Activated CD4-positive, alpha-beta T cell treated with anti-CD3 and anti-CD28 coated beads for 36 hours (primary cell): ENCODE data around the gene MRPL4. TPM values are rescaled to one million over a fixed set of nuclear protein-coding genes. Genes with fewer than 3 reads are reported as not detected.
A peak's percentile ranks its signal among the peaks of the same experiment; 100 is the strongest.

Experiments
- ATAC-seq: fragments of 200-7000 bp; cut with Tn5 transposase; one replicate; pipeline ENCODE4 v1.10.0; 2021; ENCODE audit warnings: mild to moderate bottlenecking, moderate library complexity
- CTCF ChIA-PET: fragments of 350-600 bp; sonication (Branson Sonifier 250); formaldehyde crosslinking; loops from one replicate; lab custom pipeline; 2021; ENCODE audit warnings: antibody characterized with exemption; lab: Charles Lee
- POLR2A ChIA-PET: fragments of 350-600 bp; sonication (Branson Sonifier 250); formaldehyde crosslinking; loops from one replicate; lab custom pipeline; 2021; ENCODE audit warnings: antibody characterized with exemption, inconsistent platforms; lab: Charles Lee
- DNase-seq: peaks from one replicate; pipeline ENCODE4 v3.0.0-alpha.2; 2020
- H3K27ac Mint-ChIP-seq: one replicate; pipeline ENCODE4 v1.8.0; 2021; ENCODE audit warnings: mixed read lengths
- H3K27me3 Mint-ChIP-seq: one replicate; pipeline ENCODE4 v1.8.0; 2021; ENCODE audit warnings: mixed read lengths
- H3K36me3 Mint-ChIP-seq: one replicate; pipeline ENCODE4 v1.8.0; 2021; ENCODE audit warnings: low read depth, mixed read lengths
- H3K4me1 Mint-ChIP-seq: one replicate; pipeline ENCODE4 v1.8.0; 2021; ENCODE audit warnings: mixed read lengths
- H3K4me3 Mint-ChIP-seq: one replicate; pipeline ENCODE4 v1.8.0; 2021; ENCODE audit warnings: mild to moderate bottlenecking, moderate library complexity, mixed read lengths
- H3K9me3 Mint-ChIP-seq: one replicate; pipeline ENCODE4 v1.8.0; 2021; ENCODE audit warnings: low read depth, mixed read lengths
- intact Hi-C, 2 experiments: fragments of 100-400 bp; cut with DNase I in 1 of 2; cut with micrococcal nuclease in 1 of 2; formaldehyde crosslinking; loops; one replicate each; pipeline versions ENCODE4 v1.14.2 to v1.15.1; 2022 to 2024; cut with DNase I, micrococcal nuclease
- total RNA-seq, 2 experiments: library from RNA; stranded (reverse); gene quantifications; one replicate each; pipeline ENCODE4 v1.2.3, GENCODE V29; 2021

Gene MRPL4
- total RNA-seq, 2 experiments from 2014 or later = 130 to 140 TPM

- CTCF ChIA-PET = interaction anchor here (1.0 to 2.7 kb wide), 10 partner anchors 17 to 143 kb away, joined by 3 to 14 read pairs (median 4); partner anchors contain the start of gene ICAM1
- DNase-seq (peak; percentile 70), ATAC-seq (peak; percentile 30)
- Mint-ChIP-seq H3K36me3 (peaks cover 26% of the 10 kb centered on the region), H3K9me3 (no peaks in the 10 kb centered on the region), H3K27me3 (peaks cover 53% of the 10 kb centered on the region), H3K27ac (peak overlapping the region; percentile 53), H3K4me1 (peaks cover 71% of the 10 kb centered on the region), H3K4me3 (peak overlapping the region; percentile 61)
- POLR2A ChIA-PET = interaction anchor here (0.8 to 2.3 kb wide), 4 partner anchors 12 to 28 kb away, joined by 3 to 12 read pairs (median 4); partner anchors contain the start of gene ICAM1
- intact Hi-C loops = loop anchor here (1.0 to 2.0 kb wide), 5 partner anchors 18 to 278 kb away; partner anchors contain the start of genes DNMT1 (in 1 of the 2), ICAM1 (in 1 of the 2) and KRI1 (in 1 of the 2)
Observed at GRCh38 chr19:10288662-10289166, 36.7 kb downstream of the MRPL4 start.

GRCh38 chr19:10289167-10289835, 37.3 kb downstream of the MRPL4 start:
- CTCF ChIA-PET = interaction anchor here (0.8 to 2.7 kb wide), 12 partner anchors 18 to 143 kb away, joined by 3 to 14 read pairs (median 4); partner anchors contain the start of gene ICAM1
- H3K4me3 Mint-ChIP-seq = peak overlapping the region; percentile 61
- peaks cover 58% of the 10 kb centered on the region for H3K27me3 Mint-ChIP-seq

GRCh38 chr19:10289836-10290356, 37.9 kb downstream of the MRPL4 start, which contains the start of gene ICAM5:
TSS of gene ICAM5 (plus strand) at chr19:10289952. CDS start at chr19:10290044, 92 bp downstream.
- peak; percentile 67 for DNase-seq
- intact Hi-C loops = loop anchor here (1.0 to 10.0 kb wide), 6 partner anchors 19 to 277 kb away; partner anchors contain the start of genes S1PR5 (in 2 of the 2), ICAM1 (in 1 of the 2) and KRI1 (in 1 of the 2)
- ChIA-PET POLR2A (interaction anchor here (0.6 to 2.3 kb wide), 5 partner anchors 13 to 97 kb away, joined by 3 to 12 read pairs (median 4); partner anchors contain the start of gene ICAM1), CTCF (interaction anchor here (0.8 to 2.7 kb wide), 12 partner anchors 19 to 142 kb away, joined by 3 to 14 read pairs (median 4); partner anchors contain the start of gene ICAM1)
- Mint-ChIP-seq H3K27ac (peak within 1 kb of the TSS; percentile 53), H3K36me3 (peaks cover 15% of the 10 kb centered on the region), H3K4me1 (peaks cover 71% of the 10 kb centered on the region), H3K4me3 (peak within 1 kb of the TSS; percentile 66), H3K9me3 (no peaks in the 10 kb centered on the region), H3K27me3 (peaks cover 64% of the 10 kb centered on the region)
- no peak for ATAC-seq

More at GRCh38 chr19:10289167-10289835, 37.3 kb downstream of the MRPL4 start:
- peaks cover 20% of the 10 kb centered on the region for H3K36me3 Mint-ChIP-seq
- DNase-seq (peak; percentile 84), ATAC-seq (peak; percentile 54)
- intact Hi-C loops = loop anchor here (1.0 to 2.0 kb wide), 4 partner anchors 18 to 278 kb away; partner anchors contain the start of genes ICAM1 (in 1 of the 2) and KRI1 (in 1 of the 2)
- POLR2A ChIA-PET = interaction anchor here (0.6 to 2.3 kb wide), 5 partner anchors 13 to 98 kb away, joined by 3 to 12 read pairs (median 4); partner anchors contain the start of gene ICAM1
- H3K27ac Mint-ChIP-seq = peak overlapping the region; percentile 53
- peaks cover 71% of the 10 kb centered on the region for H3K4me1 Mint-ChIP-seq
- H3K9me3 Mint-ChIP-seq = no peaks in the 10 kb centered on the region

- H3K4me3 Mint-ChIP-seq = peak overlapping the region; percentile 66
- H3K27ac Mint-ChIP-seq = no peak overlapping the region
- intact Hi-C loops = loop anchor here (5.0 to 10.0 kb wide), 2 partner anchors 224 to 227 kb away; partner anchors contain the start of gene S1PR5 (in 2 of the 2)
- H3K4me1 Mint-ChIP-seq = peaks cover 69% of the 10 kb centered on the region
- H3K9me3 Mint-ChIP-seq = no peaks in the 10 kb centered on the region
- peaks cover 10% of the 10 kb centered on the region for H3K36me3 Mint-ChIP-seq
- H3K27me3 Mint-ChIP-seq = peaks cover 67% of the 10 kb centered on the region
- peak; percentile 32 for DNase-seq
- POLR2A ChIA-PET = interaction anchor here (1.7 to 2.3 kb wide), 2 partner anchors 19 to 30 kb away, joined by 6 to 12 read pairs; partner anchors contain the start of gene ICAM1
- CTCF ChIA-PET = interaction anchor here (0.6 to 2.1 kb wide), 7 partner anchors 21 to 275 kb away, joined by 3 to 13 read pairs (median 5); partner anchors contain the start of genes ICAM1 and KRI1
- no peak for ATAC-seq
Observed at GRCh38 chr19:10290357-10290875, 38.4 kb downstream of the MRPL4 start.

- DNase-seq (peak; percentile 70), ATAC-seq (no peak)
- POLR2A ChIA-PET = interaction anchor here (0.5 to 1.2 kb wide), 2 partner anchors 31 to 85 kb away, joined by 3 to 7 read pairs; no protein-coding TSS in a partner anchor
- Mint-ChIP-seq H3K36me3 (peaks cover 4% of the 10 kb centered on the region), H3K4me3 (peak overlapping the region; percentile 66), H3K27me3 (peaks cover 73% of the 10 kb centered on the region), H3K27ac (no peak overlapping the region), H3K9me3 (no peaks in the 10 kb centered on the region), H3K4me1 (peaks cover 72% of the 10 kb centered on the region)
- CTCF ChIA-PET = interaction anchor here (0.6 to 2.1 kb wide), 10 partner anchors 22 to 275 kb away, joined by 3 to 13 read pairs (median 3); partner anchors contain the start of genes CDC37, ICAM1 and KRI1
- intact Hi-C loops = loop anchor here (1.0 to 10.0 kb wide), 3 partner anchors 61 to 226 kb away; partner anchors contain the start of gene S1PR5 (in 2 of the 2)
Observed at GRCh38 chr19:10290876-10291553, 39.0 kb downstream of the MRPL4 start.

GRCh38 chr19:10291554-10292205, 39.7 kb downstream of the MRPL4 start:
- ATAC-seq (peak; percentile 1), DNase-seq (no peak)
- Mint-ChIP-seq H3K27me3 (peaks cover 73% of the 10 kb centered on the region), H3K4me3 (peak overlapping the region; percentile 66), H3K4me1 (peaks cover 65% of the 10 kb centered on the region), H3K36me3 (peaks cover under 1% of the 10 kb centered on the region), H3K9me3 (no peaks in the 10 kb centered on the region), H3K27ac (no peak overlapping the region)
- intact Hi-C loops = loop anchor here (1.0 to 10.0 kb wide), 4 partner anchors 42 to 226 kb away; partner anchors contain the start of genes S1PR5 (in 2 of the 2) and RAVER1 (in 1 of the 2)
- POLR2A ChIA-PET = interaction anchor here (0.5 to 1.2 kb wide), 3 partner anchors 31 to 89 kb away, joined by 3 to 8 read pairs (median 7); partner anchors contain the start of gene TYK2
- CTCF ChIA-PET = interaction anchor here (0.8 to 2.1 kb wide), 9 partner anchors 22 to 132 kb away, joined by 3 to 13 read pairs (median 3); partner anchors contain the start of genes CDC37 and ICAM1

GRCh38 chr19:10292206-10292788, 40.3 kb downstream of the MRPL4 start:
- peaks cover 59% of the 10 kb centered on the region for H3K4me1 Mint-ChIP-seq
- DNase-seq (peak; percentile 92), ATAC-seq (peak; percentile 63)
- intact Hi-C loops = loop anchor here (1.0 to 10.0 kb wide), 3 partner anchors 41 to 225 kb away; partner anchors contain the start of genes S1PR5 (in 2 of the 2) and RAVER1 (in 1 of the 2)
- peak overlapping the region; percentile 66 for H3K4me3 Mint-ChIP-seq
- ChIA-PET POLR2A (interaction anchor here (0.7 to 1.2 kb wide), 2 partner anchors 32 to 88 kb away, joined by 3 to 8 read pairs; partner anchors contain the start of gene TYK2), CTCF (interaction anchor here (0.6 to 2.1 kb wide), 7 partner anchors 14 to 129 kb away, joined by 3 to 13 read pairs (median 4); partner anchors contain the start of gene ICAM1)
- H3K36me3 Mint-ChIP-seq = no peaks in the 10 kb centered on the region
- H3K27me3 Mint-ChIP-seq = peaks cover 70% of the 10 kb centered on the region
- H3K9me3 Mint-ChIP-seq = no peaks in the 10 kb centered on the region
- H3K27ac Mint-ChIP-seq = no peak overlapping the region

- ChIA-PET POLR2A (interaction anchor here (0.7 kb wide), 2 partner anchors 87 to 549 kb away, joined by 7 to 8 read pairs; partner anchors contain the start of gene TYK2), CTCF (interaction anchor here (0.6 to 2.1 kb wide), 3 partner anchors 11 to 96 kb away, joined by 3 to 7 read pairs (median 3); no protein-coding TSS in a partner anchor)
- peak; percentile 33 for DNase-seq
- H3K27ac Mint-ChIP-seq = no peak overlapping the region
- no peaks in the 10 kb centered on the region for H3K36me3 Mint-ChIP-seq
- no peak for ATAC-seq
- H3K4me1 Mint-ChIP-seq = peaks cover 53% of the 10 kb centered on the region
- H3K4me3 Mint-ChIP-seq = peak overlapping the region; percentile 66
- intact Hi-C loops = loop anchor here (1.0 to 10.0 kb wide), 3 partner anchors 40 to 224 kb away; partner anchors contain the start of genes S1PR5 (in 2 of the 2) and RAVER1 (in 1 of the 2)
- H3K9me3 Mint-ChIP-seq = no peaks in the 10 kb centered on the region
- H3K27me3 Mint-ChIP-seq = peaks cover 63% of the 10 kb centered on the region
Observed at GRCh38 chr19:10292789-10293636, 41.0 kb downstream of the MRPL4 start.
